B cell (primary cell): ENCODE data around the gene H2BK1. TPM values are rescaled to one million over a fixed set of nuclear protein-coding genes. Genes with fewer than 3 reads are reported as not detected.

Experiments used
- ATAC-seq: fragments of 200-7000 bp; cut with Tn5 transposase; one replicate; pipeline ENCODE4 v1.10.0; 2021; ENCODE audit warnings: low read depth, mild to moderate bottlenecking, moderate number of reproducible peaks, moderate library complexity
- CTCF ChIA-PET: fragments of 350-600 bp; sonication (Branson Sonifier 250); formaldehyde crosslinking; loops from one replicate; lab custom pipeline; 2021; ENCODE audit warnings: antibody characterized with exemption, inconsistent platforms; lab: Charles Lee
- POLR2A ChIA-PET: fragments of 350-600 bp; sonication (Branson Sonifier 250); formaldehyde crosslinking; loops from one replicate; lab custom pipeline; 2021; ENCODE audit warnings: antibody characterized with exemption; lab: Charles Lee
- DNase-seq: peaks from one replicate; pipeline ENCODE4 v3.0.0; 2013
- H2AFZ ChIP-seq: 2 replicates; pipeline ENCODE4 v1.6.1; 2012; ENCODE audit warnings: mild to moderate bottlenecking, low read depth, low read length; ENCODE audit not compliant: insufficient read depth, poor library complexity, severe bottlenecking
- H3K27ac ChIP-seq, 2 donors: 1 replicate in 1 of 2; 2 replicates in 1 of 2; pipeline ENCODE4 v1.5.1; 2012 to 2013; ENCODE audit warnings: low read length in 2 of 2, mild to moderate bottlenecking in 2 of 2, moderate library complexity in 1 of 2
- H3K27me3 ChIP-seq, 4 experiments: fragments of 200-600 bp in 1 of 4; sonication (generic) in 1 of 4; replicated peaks in 1 of 4; 1 replicate in 2 of 4; 2 replicates in 2 of 4; pipeline versions ENCODE4 v1.6.1 to v1.7.0; 2013 to 2016; ENCODE audit warnings: low read length in 3 of 4, mild to moderate bottlenecking in 2 of 4, mixed read lengths in 1 of 4, moderate library complexity in 1 of 4; ENCODE audit not compliant: insufficient read depth in 4 of 4, control insufficient read depth in 3 of 4; ENCODE audit errors: control extremely low read depth in 1 of 4
- H3K36me3 ChIP-seq, 2 experiments: replicated peaks in 1 of 2; 1 replicate in 1 of 2; 2 replicates in 1 of 2; pipeline versions ENCODE4 v1.6.1 to v1.7.1; 2013; ENCODE audit warnings: low read length in 1 of 2; ENCODE audit not compliant: insufficient read depth in 2 of 2, control insufficient read depth in 1 of 2; ENCODE audit errors: control extremely low read depth in 1 of 2, extremely low read depth in 1 of 2
- H3K4me1 ChIP-seq, 2 donors: fragments of 200-600 bp in 1 of 2; sonication (generic) in 1 of 2; 1 replicate in 1 of 2; 2 replicates in 1 of 2; pipeline versions ENCODE4 v1.5.1 to v1.6.1; 2013 to 2017; ENCODE audit warnings: low read length in 2 of 2; ENCODE audit not compliant: control insufficient read depth in 2 of 2, insufficient read depth in 2 of 2
- H3K4me2 ChIP-seq: replicated peaks from 2 replicates; pipeline ENCODE3; 2012; ENCODE audit warnings: mild to moderate bottlenecking, low read depth, low read length; ENCODE audit not compliant: poor library complexity, severe bottlenecking
- H3K4me3 ChIP-seq, 5 experiments: fragments of 200-600 bp in 1 of 5; sonication (generic) in 1 of 5; 1 replicate in 3 of 5; 2 replicates in 2 of 5; pipeline versions ENCODE4 v1.5.1 to v1.7.0; 2011 to 2016; ENCODE audit warnings: low read length in 4 of 5, mild to moderate bottlenecking in 4 of 5, low read depth in 2 of 5, control low read depth in 1 of 5, moderate library complexity in 1 of 5; ENCODE audit not compliant: insufficient read depth in 1 of 5; ENCODE audit errors: control extremely low read depth in 1 of 5, extremely low read depth in 1 of 5
- H3K79me2 ChIP-seq: fragments of 200-600 bp; sonication (generic); one replicate; pipeline ENCODE4 v1.6.0; 2016; ENCODE audit warnings: low read length; ENCODE audit not compliant: control insufficient read depth, insufficient read depth
- H3K9ac ChIP-seq: fragments of 200-600 bp; sonication (generic); 2 replicates; pipeline ENCODE4 v1.6.1; 2017; ENCODE audit warnings: mild to moderate bottlenecking, low read length, moderate library complexity
- H3K9me3 ChIP-seq, 3 donors: one replicate each; pipeline versions ENCODE4 v1.6.1 to v1.7.1; 2013; ENCODE audit warnings: low read length in 2 of 3; ENCODE audit not compliant: control insufficient read depth in 2 of 3, insufficient read depth in 1 of 3; ENCODE audit errors: control extremely low read depth in 1 of 3
- H4K20me1 ChIP-seq: 2 replicates; pipeline ENCODE4 v1.6.0; 2012; ENCODE audit warnings: mild to moderate bottlenecking, low read length; ENCODE audit not compliant: insufficient read depth, control insufficient read depth, poor library complexity, severe bottlenecking
- H3K27ac Mint-ChIP-seq: one replicate; pipeline ENCODE4 v1.8.0; 2021; ENCODE audit warnings: mixed read lengths
- H3K27me3 Mint-ChIP-seq: one replicate; pipeline ENCODE4 v1.8.0; 2021; ENCODE audit warnings: mixed read lengths
- H3K4me1 Mint-ChIP-seq: one replicate; pipeline ENCODE4 v1.8.0; 2021; ENCODE audit warnings: mixed read lengths
- H3K4me3 Mint-ChIP-seq: one replicate; pipeline ENCODE4 v1.8.0; 2021; ENCODE audit warnings: mixed read lengths
- H3K9me3 Mint-ChIP-seq: one replicate; pipeline ENCODE4 v1.8.0; 2022; ENCODE audit warnings: mixed read lengths; ENCODE audit not compliant: insufficient read depth
- CTCF ChIP-seq: fragments of 200-600 bp; IDR thresholded peaks from one replicate; pipeline ENCODE4 v1.8.0; 2022; ENCODE audit warnings: antibody characterized with exemption, mild to moderate bottlenecking
- EZH2 ChIP-seq: IDR thresholded peaks from 2 replicates; pipeline ENCODE4 v1.6.1; 2012; ENCODE audit warnings: borderline replicate concordance, low read depth, mild to moderate bottlenecking, moderate library complexity, low read length; ENCODE audit not compliant: insufficient read depth, poor library complexity, severe bottlenecking
- WGBS: methylation state at CpG from one replicate; pipeline ENCODE4 v1.1.5; 2013; ENCODE audit warnings: missing lambda C conversion rate; ENCODE audit not compliant: insufficient coverage; 5-methylcytosine and 5-hydroxymethylcytosine counted together
- intact Hi-C: fragments of 100-400 bp; cut with micrococcal nuclease; formaldehyde crosslinking; loops from one replicate; pipeline ENCODE4 v1.10.0; 2022
- polyA plus RNA-seq: library from polyadenylated mRNA; depleted of rRNA; stranded (reverse); fragments of >200 nt; gene quantifications from 2 replicates; pipeline ENCODE4 v1.2.3, GENCODE V29; 2012
- total RNA-seq, 2 donors: library from RNA; stranded (reverse); fragments of 120-200 nt in 1 of 2; gene quantifications; 1 replicate in 1 of 2; 2 replicates in 1 of 2; pipeline versions ENCODE4 v1.2.3 to v1.2.4, GENCODE V29; 2013 to 2022

The H2BK1 gene
- total and polyA plus RNA-seq, 2 donors (not counting 1 experiment from before 2014, with no cell fraction given): 4.2 TPM; not detected in 1

GRCh38 chr7:151212626-151213025, 2.3 kb upstream of the H2BK1 start:
- Mint-ChIP-seq H3K27me3 (no peaks in the 10 kb centered on the region), H3K4me3 (no peak overlapping the region), H3K9me3 (no peaks in the 10 kb centered on the region), H3K4me1 (no peaks in the 10 kb centered on the region), H3K27ac (no peak overlapping the region)
- H3K27me3 ChIP-seq: no peaks in the 10 kb centered on the region
- H3K4me3 ChIP-seq: no peak overlapping the region
- no peaks in the 10 kb centered on the region for H3K79me2 ChIP-seq
- no peaks in the 10 kb centered on the region for H3K9me3 ChIP-seq
- H3K4me2 ChIP-seq: no peak overlapping the region
- H3K4me1 ChIP-seq: no peaks in the 10 kb centered on the region
- ATAC-seq (no peak), DNase-seq (no peak)
- H3K27ac ChIP-seq: no peak overlapping the region
- H3K9ac ChIP-seq: no peak overlapping the region
- WGBS: 95% methylated on average over 3 of the region's 5 CpGs
- intact Hi-C loops: no loop called here
- peaks cover 0 to 39% of the 10 kb centered on the region in 2 experiments for H3K36me3 ChIP-seq
- ChIA-PET POLR2A (no interaction called here), CTCF (no interaction called here)
- H4K20me1 ChIP-seq: no peaks in the 10 kb centered on the region
- TF ChIP-seq CTCF (no peak), EZH2 (no peak)
- no peak overlapping the region for H2AFZ ChIP-seq

GRCh38 chr7:151211155-151211772, 976 bp upstream of the H2BK1 start:
- intact Hi-C loops: no loop called here
- H4K20me1 ChIP-seq: no peaks in the 10 kb centered on the region
- H3K27ac ChIP-seq: no peak overlapping the region
- no peaks in the 10 kb centered on the region for H3K4me1 Mint-ChIP-seq
- DNase-seq: no peak
- H3K9me3 ChIP-seq: no peaks in the 10 kb centered on the region
- no peaks in the 10 kb centered on the region for H3K79me2 ChIP-seq
- H3K27ac Mint-ChIP-seq: no peak overlapping the region
- ChIA-PET CTCF (interaction anchor here (0.8 kb wide), 1 partner anchor 39 kb away, joined by 3 read pairs; no protein-coding TSS in a partner anchor), POLR2A (no interaction called here)
- TF ChIP-seq CTCF (no peak), EZH2 (no peak)
- H3K9ac ChIP-seq: no peak overlapping the region
- no peak overlapping the region for H3K4me3 Mint-ChIP-seq
- no peak overlapping the region for H3K4me2 ChIP-seq
- no peak overlapping the region for H3K4me3 ChIP-seq
- H3K27me3 ChIP-seq: peaks cover 0 to under 1% (median 0%) of the 10 kb centered on the region in 4 experiments
- ATAC-seq: no peak
- no peaks in the 10 kb centered on the region for H3K4me1 ChIP-seq
- 100% methylated on average over 1 of the region's 3 CpGs for WGBS
- H3K9me3 Mint-ChIP-seq: no peaks in the 10 kb centered on the region
- H2AFZ ChIP-seq: no peak overlapping the region
- H3K27me3 Mint-ChIP-seq: peaks cover 3% of the 10 kb centered on the region
- peaks cover 0 to 26% of the 10 kb centered on the region in 2 experiments for H3K36me3 ChIP-seq
